Lung (tissue), 12 donors: ENCODE measurements around the gene CLOCK. TPM values are rescaled to one million over a fixed set of nuclear protein-coding genes. Genes with fewer than 3 reads are reported as not detected.

Source experiments
- ATAC-seq: fragments of 200-7000 bp; cut with Tn5 transposase; one replicate; pipeline ENCODE4 v1.9.1; 2020; ENCODE audit warnings: moderate number of reproducible peaks; ENCODE audit not compliant: insufficient read depth, low FRiP score
- DNase-seq, 3 donors: peaks; one replicate each; pipeline ENCODE4 v3.0.0-alpha.2; 2013 to 2017
- H3K27ac ChIP-seq, 2 donors: one replicate each; pipeline ENCODE4 v1.5.1; 2013; ENCODE audit warnings: mild to moderate bottlenecking in 2 of 2, moderate library complexity in 2 of 2, control low read depth in 1 of 2, inconsistent platforms in 1 of 2, low read depth in 1 of 2, low read length in 1 of 2
- H3K27me3 ChIP-seq, 3 donors: one replicate each; pipeline ENCODE4 v1.5.1; 2013; ENCODE audit warnings: low read length in 2 of 3; ENCODE audit not compliant: control insufficient read depth in 3 of 3, insufficient read depth in 3 of 3
- H3K36me3 ChIP-seq, 4 donors: one replicate each; pipeline ENCODE4 v1.5.1; 2013; ENCODE audit warnings: low read length in 4 of 4, mild to moderate bottlenecking in 1 of 4, moderate library complexity in 1 of 4; ENCODE audit not compliant: control insufficient read depth in 4 of 4, insufficient read depth in 4 of 4
- H3K4me1 ChIP-seq, 5 donors: one replicate each; pipeline ENCODE4 v1.5.1; 2013; ENCODE audit warnings: low read length in 5 of 5, mild to moderate bottlenecking in 2 of 5, moderate library complexity in 1 of 5; ENCODE audit not compliant: control insufficient read depth in 5 of 5, insufficient read depth in 5 of 5
- H3K4me3 ChIP-seq: one replicate; pipeline ENCODE4 v1.5.1; 2013; ENCODE audit warnings: mild to moderate bottlenecking, control low read depth, moderate library complexity
- H3K9ac ChIP-seq, 2 donors: one replicate each; pipeline ENCODE4 v1.5.1; 2013; ENCODE audit warnings: low read length in 2 of 2, control low read depth in 1 of 2; ENCODE audit not compliant: insufficient read depth in 1 of 2
- H3K9me3 ChIP-seq, 4 donors: one replicate each; pipeline ENCODE4 v1.5.1; 2013; ENCODE audit warnings: low read length in 3 of 4, mild to moderate bottlenecking in 1 of 4, moderate library complexity in 1 of 4; ENCODE audit not compliant: control insufficient read depth in 4 of 4, insufficient read depth in 3 of 4
- CTCF ChIP-seq: IDR thresholded peaks from 2 replicates; pipeline ENCODE4 v1.5.1; 2012; ENCODE audit warnings: mild to moderate bottlenecking; ENCODE audit errors: control extremely low read depth, extremely low read depth
- WGBS, 2 donors: extraction: QIAGEN DNeasy Blood & Tissue Kit; methylation state at CpG; one replicate each; pipeline ENCODE4 v1.1.7; 2013; 5-methylcytosine and 5-hydroxymethylcytosine counted together
- polyA plus RNA-seq, 2 donors: library from polyadenylated mRNA; stranded (reverse); fragments of 200-250 nt; gene quantifications; one replicate each; pipeline ENCODE4 v1.2.1, GENCODE V29; 2013
- total RNA-seq, 2 donors: library from RNA; depleted of rRNA in 1 of 2; stranded (reverse); fragments of >200 nt in 1 of 2; gene quantifications; one replicate each; pipeline ENCODE4 v1.2.1, GENCODE V29; 2014 to 2021
- donor health status: control.
- donor health status: control.
- donor health status: Bipolar disorder and iron deficiency.
- donor health status: healthy.
- donor health status: DM: yes; HTN: yes; CAD: no.

Gene CLOCK
- total and polyA plus RNA-seq, 4 donors = 6.2 to 29.7 (median 14.7) TPM

DNA sequence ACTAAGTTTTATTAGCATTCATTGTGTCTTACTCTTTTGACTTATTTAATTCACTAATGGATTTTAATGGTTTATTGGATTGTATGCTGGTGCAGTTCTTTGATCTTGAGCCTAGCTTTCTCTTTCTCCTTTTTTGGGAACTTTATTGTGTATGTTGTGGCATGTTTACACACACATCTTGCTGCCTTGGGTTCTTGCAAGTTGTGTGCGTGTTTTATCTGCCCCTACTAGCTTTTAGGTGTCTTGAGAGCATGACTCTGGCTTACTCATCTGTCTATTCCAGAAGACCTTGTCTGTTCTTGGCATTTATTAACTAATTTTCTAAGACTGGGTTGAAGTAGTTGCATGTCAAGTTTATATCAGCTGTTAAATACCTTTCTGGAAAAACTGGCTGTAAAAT lies 148.2 kb downstream of the CLOCK start:
- no peak for TF ChIP-seq CTCF
- peak overlapping the region; percentile 18 for H3K4me3 ChIP-seq
- peaks cover 0 to 4% (median 3%) of the 10 kb centered on the region in 4 donors for H3K36me3 ChIP-seq
- peak overlapping the region; percentile 57 to 77 for H3K27ac ChIP-seq
- 16 to 36% methylated on average over 1 of the region's 1 CpG for WGBS, 2 donors
- peak in 2 of 3 donors; percentile 19 to 40 for DNase-seq
- no peaks in the 10 kb centered on the region for H3K27me3 ChIP-seq
- ATAC-seq = no peak
- H3K9ac ChIP-seq = peak overlapping the region in 1 of 2 donors; percentile 78
- no peaks in the 10 kb centered on the region for H3K9me3 ChIP-seq
- H3K4me1 ChIP-seq = peaks cover 3 to 30% (median 11%) of the 10 kb centered on the region in 5 donors

DNA sequence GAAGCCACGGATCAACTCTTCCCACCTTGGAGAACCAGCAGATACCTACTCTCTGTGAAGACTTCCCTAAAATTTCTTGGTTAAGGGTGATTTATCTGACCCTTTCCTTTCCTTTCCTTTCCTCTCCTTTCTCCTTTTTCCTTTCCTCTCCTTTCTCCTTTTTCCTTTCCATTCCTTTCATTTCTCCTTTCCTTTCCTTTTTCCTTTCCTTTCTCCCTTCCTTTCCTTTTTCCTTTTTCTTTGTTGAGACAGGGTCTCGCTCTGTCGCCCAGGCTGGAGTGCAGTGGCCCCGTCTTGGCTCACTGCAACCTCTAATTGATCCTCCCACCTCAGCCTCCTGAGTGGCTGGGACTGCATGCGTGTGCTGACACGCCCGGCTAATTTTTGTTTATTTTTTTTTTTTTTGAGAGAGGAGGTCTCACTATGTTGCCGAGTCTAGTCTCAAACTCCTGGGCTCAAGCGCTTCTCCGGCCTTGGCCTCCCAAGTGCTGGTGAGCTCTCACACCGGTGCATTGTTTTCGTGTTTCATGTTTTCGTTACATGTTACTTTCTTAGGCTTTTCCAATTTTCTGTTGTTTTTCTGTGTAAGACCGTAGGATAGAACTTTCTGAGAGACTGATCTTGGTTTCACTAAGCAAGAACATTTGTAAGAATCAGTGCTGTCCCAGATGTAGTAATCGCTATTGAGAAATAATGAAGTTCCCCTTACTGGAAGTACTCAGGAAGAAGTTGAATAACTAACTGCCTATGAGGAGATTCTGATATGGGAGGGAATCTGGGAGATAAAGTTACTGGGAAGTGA lies 149.0 kb downstream of the CLOCK start:
- WGBS, 2 donors = 24 to 37% methylated on average over 15 of the region's 15 CpGs
- peak overlapping the region; percentile 95 to 98 for H3K27ac ChIP-seq
- TF ChIP-seq CTCF = no peak
- H3K36me3 ChIP-seq = peaks cover 0 to 4% (median 3%) of the 10 kb centered on the region in 4 donors
- H3K27me3 ChIP-seq = no peaks in the 10 kb centered on the region
- no peaks in the 10 kb centered on the region for H3K9me3 ChIP-seq
- no peak for ATAC-seq
- H3K4me3 ChIP-seq = peak overlapping the region; percentile 88
- H3K9ac ChIP-seq = peak overlapping the region in 1 of 2 donors; percentile 99
- DNase-seq = peak; percentile 16 to 70 (median 68)
- peaks cover 3 to 30% (median 11%) of the 10 kb centered on the region in 5 donors for H3K4me1 ChIP-seq

GRCh38 chr4:55397126-55397436 lies 149.6 kb downstream of the CLOCK start:
- Histone ChIP-seq H3K9ac (peak overlapping the region; percentile 47 to 99), H3K9me3 (no peaks in the 10 kb centered on the region), H3K4me3 (peak overlapping the region; percentile 88), H3K4me1 (peaks cover 3 to 30% (median 11%) of the 10 kb centered on the region in 5 donors), H3K27ac (peak overlapping the region; percentile 95 to 98), H3K27me3 (no peaks in the 10 kb centered on the region), H3K36me3 (peaks cover 0 to 3% (median 3%) of the 10 kb centered on the region in 4 donors)
- TF ChIP-seq CTCF = no peak
- WGBS, 2 donors = 12 to 27% methylated on average over 7 of the region's 7 CpGs
- no peak for ATAC-seq
- peak in 2 of 3 donors; percentile 36 to 65 for DNase-seq
